AG08395 (cell line): ENCODE results near the gene RNF41.
A peak's percentile ranks its signal among the peaks of the same experiment; 100 is the strongest.
"Not testable (repeated sequence)": the region's sequence is repeated elsewhere in the genome, so short reads cannot be mapped to it uniquely, and the experiment has no call there.

Experiments used
- DNase-seq: peaks from one replicate; pipeline ENCODE4 v3.0.0; 2012; ENCODE audit warnings: mixed read lengths, low spot score

Gene RNF41

GRCh38 chr12:56165369-56165768 lies 56.4 kb downstream of the RNF41 start:
- DNase-seq, result no peak

GRCh38 chr12:56164345-56164729 lies 57.4 kb downstream of the RNF41 start:
- no peak for DNase-seq

- DNase-seq, result no peak
Measured at GRCh38 chr12:56163533-56164344, 58.0 kb downstream of the RNF41 start.

GRCh38 chr12:56162468-56163290 lies 59.0 kb downstream of the RNF41 start:
- no peak for DNase-seq

- no peak for DNase-seq
Measured at GRCh38 chr12:56161690-56162351, 59.9 kb downstream of the RNF41 start.

- no peak for DNase-seq
Measured at GRCh38 chr12:56160894-56161689, 60.6 kb downstream of the RNF41 start.

GRCh38 chr12:56160193-56160763 lies 61.4 kb downstream of the RNF41 start:
- peak; percentile 25 for DNase-seq

GRCh38 chr12:56159482-56160192 lies 62.1 kb downstream of the RNF41 start:
- no peak for DNase-seq

- peak; percentile 76 for DNase-seq
Measured at GRCh38 chr12:56158926-56159461, 62.7 kb downstream of the RNF41 start.

GRCh38 chr12:56158029-56158925 lies 63.4 kb downstream of the RNF41 start, which contains the start of gene MYL6:
Gene MYL6 (plus strand): TSS chr12:56158359. CDS start chr12:56158402, 43 bp downstream.
- DNase-seq, result peak; percentile 95

GRCh38 chr12:56157201-56158028 lies 64.3 kb downstream of the RNF41 start:
- peak; percentile 81 for DNase-seq

GRCh38 chr12:56156464-56157200 lies 65.1 kb downstream of the RNF41 start:
- not testable (repeated sequence) for DNase-seq

- DNase-seq, result no peak
Measured at GRCh38 chr12:56155256-56155845, 66.4 kb downstream of the RNF41 start.

GRCh38 chr12:56154818-56155217 lies 66.9 kb downstream of the RNF41 start:
- DNase-seq, result no peak

GRCh38 chr12:56154246-56154771 lies 67.4 kb downstream of the RNF41 start:
- no peak for DNase-seq

- no peak for DNase-seq
Measured at GRCh38 chr12:56153678-56154065, 68.0 kb downstream of the RNF41 start.
